Nephron progenitor cell (in vitro differentiated cells): Measurements from ENCODE around the gene KLHL29.

Experiments used
- DNase-seq: peaks from one replicate; pipeline ENCODE4 v3.0.0; 2021
- H3K27ac Mint-ChIP-seq: 2 replicates; pipeline ENCODE4 v1.8.0; 2021; ENCODE audit warnings: mild to moderate bottlenecking, moderate library complexity, mixed read lengths
- H3K27me3 Mint-ChIP-seq: 2 replicates; pipeline ENCODE4 v1.8.0; 2021; ENCODE audit warnings: mild to moderate bottlenecking, low read depth, mixed read lengths; ENCODE audit not compliant: poor library complexity
- H3K36me3 Mint-ChIP-seq: 2 replicates; pipeline ENCODE4 v1.8.0; 2021; ENCODE audit warnings: low read depth, mixed read lengths
- H3K4me1 Mint-ChIP-seq: 2 replicates; pipeline ENCODE4 v1.8.0; 2021; ENCODE audit warnings: mixed read lengths
- H3K4me3 Mint-ChIP-seq: 2 replicates; pipeline ENCODE4 v1.8.0; 2021; ENCODE audit warnings: mild to moderate bottlenecking, moderate library complexity, mixed read lengths
- H3K9me3 Mint-ChIP-seq: 2 replicates; pipeline ENCODE4 v1.8.0; 2021; ENCODE audit warnings: mild to moderate bottlenecking, moderate library complexity, mixed read lengths
- TF ChIP-seq, protein P1 (sequence below): fragments of 200-600 bp; sonication (generic); IDR thresholded peaks from 2 replicates; pipeline ENCODE4 v1.5.0; 2021; ENCODE audit warnings: antibody characterized with exemption

KLHL29 gene

DNA sequence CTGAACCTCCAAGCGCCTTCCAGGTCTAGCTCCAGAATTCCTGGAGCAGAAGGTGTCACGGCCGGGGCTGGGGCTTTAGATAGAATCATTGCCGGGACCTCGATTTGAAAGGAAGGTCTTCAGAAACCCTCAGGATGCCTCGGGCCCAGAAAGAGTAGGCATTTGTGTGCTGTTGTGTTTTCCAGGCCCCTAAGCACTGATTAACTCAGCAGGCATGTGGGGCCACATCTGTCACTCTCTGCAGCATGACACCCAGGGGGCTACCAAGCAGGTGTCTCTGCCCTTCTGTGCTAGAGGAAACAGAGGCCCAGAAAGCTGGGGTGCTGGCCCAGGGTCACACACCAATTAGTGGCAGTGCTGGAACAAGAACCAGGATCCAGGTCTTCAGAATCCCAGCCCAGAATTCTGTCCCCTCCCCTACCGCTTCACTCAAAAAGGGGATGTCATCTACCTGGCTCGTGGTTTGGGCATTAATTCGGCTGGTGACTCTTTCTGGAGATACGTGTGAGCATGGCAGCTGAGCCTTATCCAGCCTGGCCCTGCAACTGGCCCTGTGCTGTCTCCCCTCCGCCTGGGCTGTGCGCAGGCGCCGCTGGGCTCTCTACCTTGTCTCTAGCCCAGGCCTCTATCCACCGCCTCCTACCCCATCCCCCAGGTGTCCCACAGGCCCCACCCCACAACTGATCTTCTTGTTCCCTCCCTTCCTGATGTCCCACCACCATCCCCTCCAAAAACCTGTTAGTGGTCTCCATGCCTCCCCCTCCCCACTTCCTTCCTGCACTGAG is 296.6 kb downstream of the KLHL29 start:
- peaks cover 4% of the 10 kb centered on the region for H3K9me3 Mint-ChIP-seq
- peaks cover 7% of the 10 kb centered on the region for H3K27me3 Mint-ChIP-seq
- peaks cover 4% of the 10 kb centered on the region for H3K36me3 Mint-ChIP-seq
- DNase-seq = no peak
- H3K4me3 Mint-ChIP-seq = no peak overlapping the region
- H3K27ac Mint-ChIP-seq = no peak overlapping the region
- TF ChIP-seq, protein P1, sequence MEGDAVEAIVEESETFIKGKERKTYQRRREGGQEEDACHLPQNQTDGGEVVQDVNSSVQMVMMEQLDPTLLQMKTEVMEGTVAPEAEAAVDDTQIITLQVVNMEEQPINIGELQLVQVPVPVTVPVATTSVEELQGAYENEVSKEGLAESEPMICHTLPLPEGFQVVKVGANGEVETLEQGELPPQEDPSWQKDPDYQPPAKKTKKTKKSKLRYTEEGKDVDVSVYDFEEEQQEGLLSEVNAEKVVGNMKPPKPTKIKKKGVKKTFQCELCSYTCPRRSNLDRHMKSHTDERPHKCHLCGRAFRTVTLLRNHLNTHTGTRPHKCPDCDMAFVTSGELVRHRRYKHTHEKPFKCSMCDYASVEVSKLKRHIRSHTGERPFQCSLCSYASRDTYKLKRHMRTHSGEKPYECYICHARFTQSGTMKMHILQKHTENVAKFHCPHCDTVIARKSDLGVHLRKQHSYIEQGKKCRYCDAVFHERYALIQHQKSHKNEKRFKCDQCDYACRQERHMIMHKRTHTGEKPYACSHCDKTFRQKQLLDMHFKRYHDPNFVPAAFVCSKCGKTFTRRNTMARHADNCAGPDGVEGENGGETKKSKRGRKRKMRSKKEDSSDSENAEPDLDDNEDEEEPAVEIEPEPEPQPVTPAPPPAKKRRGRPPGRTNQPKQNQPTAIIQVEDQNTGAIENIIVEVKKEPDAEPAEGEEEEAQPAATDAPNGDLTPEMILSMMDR = no peak
- H3K4me1 Mint-ChIP-seq = peaks cover 34% of the 10 kb centered on the region

DNA sequence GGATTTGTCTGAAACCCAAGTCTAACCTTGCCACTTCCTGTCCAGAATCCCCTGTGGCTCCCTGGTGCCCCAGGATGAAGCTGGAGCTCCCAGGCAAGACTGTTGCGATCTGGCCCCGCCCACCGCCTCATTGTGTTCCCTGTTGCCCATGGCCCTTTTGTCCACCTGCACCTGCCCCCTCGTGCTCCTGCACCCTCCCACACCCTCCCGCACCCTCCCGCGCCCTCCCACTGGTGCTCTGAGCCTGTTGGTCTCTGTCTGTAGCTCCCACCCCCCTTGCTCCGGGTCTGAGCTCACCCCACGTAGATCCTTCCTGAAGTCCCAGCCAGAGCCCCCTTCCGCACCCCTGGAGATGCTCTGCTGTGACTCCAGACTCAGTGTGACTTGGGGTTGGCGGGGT is 297.5 kb downstream of the KLHL29 start:
- no peak overlapping the region for H3K4me3 Mint-ChIP-seq
- TF ChIP-seq, protein P1 = no peak
- H3K9me3 Mint-ChIP-seq = peaks cover 4% of the 10 kb centered on the region

DNA sequence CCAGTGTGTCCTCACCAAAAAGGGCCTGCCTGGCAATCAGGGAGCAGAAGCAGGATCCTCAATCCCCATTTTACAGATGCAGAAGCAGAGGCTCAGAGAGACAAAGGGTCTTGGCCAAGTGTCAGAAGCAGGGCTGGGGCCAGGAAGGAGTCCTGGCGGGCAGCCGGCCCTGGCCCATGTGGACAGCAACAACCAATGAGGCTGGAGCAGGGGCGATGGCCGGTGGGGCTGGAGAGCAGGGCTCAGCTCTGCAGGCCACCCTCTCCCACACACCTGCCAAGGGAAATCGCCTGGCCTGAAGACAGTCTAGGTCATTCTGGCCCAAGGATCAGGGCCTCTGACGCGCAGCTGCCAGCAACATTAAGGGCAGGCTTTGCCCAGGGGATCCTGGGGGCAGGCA is 298.0 kb downstream of the KLHL29 start:
- Mint-ChIP-seq H3K36me3 (peaks cover 4% of the 10 kb centered on the region), H3K27ac (no peak overlapping the region), H3K4me1 (peaks cover 34% of the 10 kb centered on the region), H3K27me3 (peaks cover 5% of the 10 kb centered on the region), H3K4me3 (no peak overlapping the region), H3K9me3 (peaks cover 4% of the 10 kb centered on the region)
- no peak for DNase-seq
- TF ChIP-seq, protein P1 = no peak

More for the DNA sequence above, 297.5 kb downstream of the KLHL29 start:
- H3K4me1 Mint-ChIP-seq = peaks cover 34% of the 10 kb centered on the region
- peaks cover 7% of the 10 kb centered on the region for H3K27me3 Mint-ChIP-seq
- no peak overlapping the region for H3K27ac Mint-ChIP-seq
- H3K36me3 Mint-ChIP-seq = peaks cover 4% of the 10 kb centered on the region
- no peak for DNase-seq

DNA sequence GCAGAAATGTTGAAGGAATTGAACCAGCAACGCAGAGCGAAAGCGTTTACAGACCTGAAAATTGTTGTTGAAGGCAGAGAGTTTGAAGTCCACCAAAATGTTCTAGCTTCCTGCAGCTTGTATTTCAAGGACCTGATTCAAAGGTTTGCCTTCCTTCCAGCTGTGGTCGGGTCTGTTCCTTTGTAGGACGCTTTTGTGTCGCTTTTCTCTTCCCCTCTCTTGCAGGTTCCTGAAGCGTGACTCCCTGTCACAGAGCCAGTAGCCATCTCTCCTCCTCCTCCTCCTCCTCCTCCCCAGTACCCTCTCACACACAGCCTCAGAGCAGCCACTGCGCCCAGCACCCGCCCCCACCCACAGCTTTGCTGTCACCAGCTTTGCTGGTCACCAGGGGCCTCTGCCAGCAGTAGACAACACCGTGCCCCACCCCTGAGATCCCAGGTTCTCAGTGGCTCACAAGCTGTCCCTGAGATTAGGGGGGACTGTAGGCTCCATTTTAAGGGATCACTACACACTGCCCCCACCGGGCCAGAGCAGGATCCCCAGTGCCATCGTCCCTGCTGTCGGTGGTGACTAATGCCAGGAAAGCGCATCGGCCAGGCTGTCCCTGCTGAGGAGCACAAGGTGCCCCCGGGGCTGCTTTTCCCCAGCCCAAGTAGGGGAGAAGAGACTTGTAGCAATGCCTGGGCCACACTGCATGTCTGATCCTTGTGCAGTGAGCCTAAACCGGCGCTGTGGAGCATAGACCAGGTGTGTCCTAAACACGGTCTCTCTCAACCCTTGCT is 299.6 kb downstream of the KLHL29 start:
- peaks cover 38% of the 10 kb centered on the region for H3K4me1 Mint-ChIP-seq
- no peak for DNase-seq
- no peaks in the 10 kb centered on the region for H3K9me3 Mint-ChIP-seq
- TF ChIP-seq, protein P1 = no peak
- H3K36me3 Mint-ChIP-seq = peaks cover 4% of the 10 kb centered on the region
- H3K4me3 Mint-ChIP-seq = peak overlapping the region; percentile 67
- peaks cover 5% of the 10 kb centered on the region for H3K27me3 Mint-ChIP-seq
- peak overlapping the region; percentile 54 for H3K27ac Mint-ChIP-seq

DNA sequence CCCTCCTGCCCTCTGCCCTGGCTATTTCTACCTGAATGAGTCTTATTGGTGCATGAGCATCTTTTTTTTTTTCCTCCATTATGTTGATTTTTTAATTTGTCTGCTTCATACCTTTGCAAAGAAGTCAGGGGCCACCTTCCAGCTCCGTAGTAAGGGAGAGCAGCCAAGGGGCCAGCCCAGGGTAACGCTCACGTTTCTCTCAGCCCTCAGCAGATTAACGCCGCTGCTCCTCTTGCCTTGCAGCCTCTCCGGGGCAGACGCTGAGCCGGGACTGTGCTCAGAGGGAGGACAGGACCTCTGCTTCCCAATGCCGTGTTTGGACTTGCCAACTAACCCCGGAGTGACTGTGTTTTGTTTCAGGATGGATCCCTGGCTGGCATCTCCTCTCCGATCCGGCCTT is 300.2 kb downstream of the KLHL29 start:
- TF ChIP-seq, protein P1 = no peak
- Mint-ChIP-seq H3K9me3 (no peaks in the 10 kb centered on the region), H3K4me3 (no peak overlapping the region), H3K4me1 (peaks cover 43% of the 10 kb centered on the region), H3K36me3 (peaks cover 4% of the 10 kb centered on the region), H3K27me3 (peaks cover 1% of the 10 kb centered on the region), H3K27ac (no peak overlapping the region)
- DNase-seq = no peak
